ENCODE measurements around the gene AFF3. TPM values are rescaled to one million over a fixed set of nuclear protein-coding genes. Genes with fewer than 3 reads are reported as not detected.

AFF3 gene
- total RNA-seq, 4 donors from 2014 or later, result 5.3 to 216 (median 12.5) TPM

DNA sequence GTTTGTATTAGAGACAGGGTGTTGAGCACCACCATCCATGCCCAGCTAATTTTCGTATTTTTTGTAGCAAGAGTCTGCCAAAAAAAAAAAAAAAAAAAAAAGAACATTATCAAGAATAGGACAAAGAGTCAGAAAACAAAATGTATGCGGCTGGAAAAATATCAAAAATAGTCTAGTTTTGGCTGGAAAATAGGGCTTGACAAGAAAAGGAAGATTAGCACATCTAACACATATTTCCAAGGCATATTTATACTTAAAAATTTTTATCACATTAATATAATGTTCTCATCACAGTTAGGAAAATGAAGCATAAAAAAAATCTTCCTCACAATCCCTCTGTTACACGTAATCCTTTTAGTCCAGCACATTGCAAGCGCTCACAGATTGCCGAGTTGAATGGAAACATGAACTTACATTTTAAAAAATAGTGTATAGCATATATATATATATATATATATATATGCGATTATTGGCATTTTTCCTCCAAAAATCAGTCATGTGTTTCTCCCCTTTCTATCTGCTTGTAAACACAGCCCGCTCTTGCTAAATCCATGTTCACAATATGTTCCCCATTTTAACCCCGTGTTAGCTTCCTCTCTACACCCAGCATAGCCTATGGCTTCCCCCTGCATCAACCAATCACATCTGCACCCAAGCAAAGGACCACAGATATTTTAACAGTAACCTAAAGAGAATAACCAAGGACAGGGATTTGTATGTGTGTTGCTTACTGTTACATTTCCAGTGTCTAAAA lies 183.0 kb downstream of the AFF3 start:
- TF ChIP-seq POLR2A (IDR thresholded peaks at IDR 0.05), result no peak
- TF ChIP-seq, protein P1, sequence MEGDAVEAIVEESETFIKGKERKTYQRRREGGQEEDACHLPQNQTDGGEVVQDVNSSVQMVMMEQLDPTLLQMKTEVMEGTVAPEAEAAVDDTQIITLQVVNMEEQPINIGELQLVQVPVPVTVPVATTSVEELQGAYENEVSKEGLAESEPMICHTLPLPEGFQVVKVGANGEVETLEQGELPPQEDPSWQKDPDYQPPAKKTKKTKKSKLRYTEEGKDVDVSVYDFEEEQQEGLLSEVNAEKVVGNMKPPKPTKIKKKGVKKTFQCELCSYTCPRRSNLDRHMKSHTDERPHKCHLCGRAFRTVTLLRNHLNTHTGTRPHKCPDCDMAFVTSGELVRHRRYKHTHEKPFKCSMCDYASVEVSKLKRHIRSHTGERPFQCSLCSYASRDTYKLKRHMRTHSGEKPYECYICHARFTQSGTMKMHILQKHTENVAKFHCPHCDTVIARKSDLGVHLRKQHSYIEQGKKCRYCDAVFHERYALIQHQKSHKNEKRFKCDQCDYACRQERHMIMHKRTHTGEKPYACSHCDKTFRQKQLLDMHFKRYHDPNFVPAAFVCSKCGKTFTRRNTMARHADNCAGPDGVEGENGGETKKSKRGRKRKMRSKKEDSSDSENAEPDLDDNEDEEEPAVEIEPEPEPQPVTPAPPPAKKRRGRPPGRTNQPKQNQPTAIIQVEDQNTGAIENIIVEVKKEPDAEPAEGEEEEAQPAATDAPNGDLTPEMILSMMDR (IDR thresholded peaks at IDR 0.05), result no peak
- no peaks in the 10 kb centered on the region for H3K9me3 ChIP-seq
- H3K36me3 ChIP-seq, result no peaks in the 10 kb centered on the region
- DNase-seq, result no peak
- H3K4me3 ChIP-seq, result no peak overlapping the region
- no peaks in the 10 kb centered on the region for H3K4me1 ChIP-seq
- no peaks in the 10 kb centered on the region for H3K27me3 ChIP-seq
- H3K27ac ChIP-seq, result no peak overlapping the region

DNA sequence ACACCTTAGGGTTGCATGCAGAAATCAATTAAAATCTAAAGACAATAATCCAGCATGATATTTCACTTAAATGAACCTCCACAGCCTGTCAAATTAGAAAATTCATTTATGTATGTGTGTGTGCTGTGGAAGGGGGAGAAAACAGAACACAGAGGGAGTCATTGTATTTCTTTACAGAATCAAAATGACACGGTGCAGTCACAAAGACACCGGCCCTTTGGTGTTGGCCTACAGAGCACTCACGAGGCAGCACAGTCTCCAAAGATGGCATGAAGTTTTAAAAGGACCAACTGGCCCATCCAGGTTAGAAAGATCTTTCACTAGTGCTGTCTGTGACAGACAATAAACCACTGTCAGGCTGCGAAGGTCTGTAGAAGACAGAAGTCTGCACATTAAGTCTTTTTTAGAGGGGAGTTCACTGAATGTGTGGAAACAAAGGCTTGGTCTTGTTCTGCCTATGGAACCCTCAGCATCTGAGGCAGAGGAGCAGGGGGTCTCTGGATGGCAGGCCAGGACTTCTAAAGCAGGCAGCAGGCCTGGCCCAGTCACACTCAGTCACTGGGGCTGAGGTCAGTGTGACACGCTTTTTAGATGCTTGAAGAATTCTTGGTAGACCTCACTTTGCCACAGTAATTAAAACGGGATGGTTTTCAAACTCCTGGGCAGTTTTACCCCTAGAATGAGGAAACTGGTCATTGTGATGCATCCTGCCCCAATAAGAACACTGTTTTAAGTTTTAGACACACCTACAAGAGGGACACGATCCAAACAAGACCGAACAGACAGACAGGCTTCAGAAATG lies 184.9 kb downstream of the AFF3 start:
- H3K4me1 ChIP-seq, result no peaks in the 10 kb centered on the region
- no peak overlapping the region for H3K4me3 ChIP-seq
- H3K9me3 ChIP-seq, result no peaks in the 10 kb centered on the region
- no peak for DNase-seq
- H3K36me3 ChIP-seq, result no peaks in the 10 kb centered on the region
- TF ChIP-seq, protein P1 (IDR thresholded peaks at IDR 0.05), result no peak
- TF ChIP-seq POLR2A (IDR thresholded peaks at IDR 0.05), result no peak
- no peak overlapping the region for H3K27ac ChIP-seq
- H3K27me3 ChIP-seq, result no peaks in the 10 kb centered on the region

DNA sequence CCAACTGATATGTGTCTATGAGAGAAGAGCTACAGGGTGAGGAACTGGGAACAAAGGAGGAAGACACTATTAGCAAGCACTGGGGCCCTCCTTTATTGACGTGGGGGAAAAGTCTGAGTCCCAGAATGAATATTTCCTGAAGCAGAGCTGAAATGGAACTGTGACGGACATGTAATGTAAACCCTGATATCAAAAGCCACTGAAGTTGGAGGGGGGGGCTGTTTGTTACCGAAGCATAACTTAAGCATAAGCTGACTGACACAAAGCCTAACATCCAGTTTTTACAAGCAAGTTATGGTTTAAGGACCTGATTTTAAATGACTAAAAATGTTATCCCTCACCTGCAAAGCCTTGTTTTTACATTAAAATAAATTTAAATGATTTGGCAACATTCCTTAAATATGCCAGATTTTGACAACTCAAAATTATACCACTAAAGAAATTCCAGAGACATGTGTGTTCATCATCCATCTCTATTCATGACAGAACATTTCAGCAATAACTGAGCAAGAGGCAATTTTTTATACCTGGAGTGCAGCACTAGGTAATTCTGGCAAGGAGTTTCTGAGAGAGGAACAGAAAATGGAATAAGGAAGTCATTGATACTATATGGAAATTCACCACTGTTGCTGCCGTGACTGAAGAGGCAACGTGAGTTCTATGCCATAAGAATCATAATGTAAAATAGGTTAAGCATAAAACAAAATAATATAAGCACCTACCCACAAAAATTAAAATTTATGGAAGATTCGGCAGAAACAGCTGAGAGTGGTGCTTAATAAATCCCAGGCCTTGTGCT lies 186.0 kb downstream of the AFF3 start:
- TF ChIP-seq, protein P1 (IDR thresholded peaks at IDR 0.05), result no peak
- TF ChIP-seq POLR2A (IDR thresholded peaks at IDR 0.05), result no peak
- Histone ChIP-seq H3K27me3 (no peaks in the 10 kb centered on the region), H3K27ac (no peak overlapping the region), H3K4me3 (no peak overlapping the region), H3K4me1 (no peaks in the 10 kb centered on the region), H3K36me3 (no peaks in the 10 kb centered on the region), H3K9me3 (no peaks in the 10 kb centered on the region)
- no peak for DNase-seq

DNA sequence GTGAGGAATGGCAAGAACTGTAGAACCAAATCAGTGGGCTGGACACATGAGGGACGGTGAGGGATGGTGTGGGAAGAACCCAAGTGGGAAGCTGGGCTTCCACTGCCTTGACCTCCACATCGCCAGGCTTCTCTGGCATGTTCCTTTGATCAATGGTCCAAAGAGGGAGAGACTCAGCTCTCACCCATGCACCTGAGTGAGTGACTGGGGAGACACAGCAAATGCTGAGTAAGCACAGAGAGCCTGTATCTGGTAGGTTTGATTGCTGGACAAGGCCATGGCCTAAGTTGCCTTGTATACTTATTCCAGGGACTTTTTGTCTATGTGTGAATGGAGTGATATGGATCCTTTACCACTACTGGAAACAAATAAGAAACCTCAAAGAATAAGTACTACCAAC lies 188.6 kb downstream of the AFF3 start:
- Histone ChIP-seq H3K27me3 (no peaks in the 10 kb centered on the region), H3K36me3 (no peaks in the 10 kb centered on the region), H3K4me1 (no peaks in the 10 kb centered on the region), H3K4me3 (no peak overlapping the region), H3K9me3 (no peaks in the 10 kb centered on the region), H3K27ac (no peak overlapping the region)
- TF ChIP-seq, protein P1 (IDR thresholded peaks at IDR 0.05), result no peak
- TF ChIP-seq POLR2A (IDR thresholded peaks at IDR 0.05), result no peak
- DNase-seq, result no peak

DNA sequence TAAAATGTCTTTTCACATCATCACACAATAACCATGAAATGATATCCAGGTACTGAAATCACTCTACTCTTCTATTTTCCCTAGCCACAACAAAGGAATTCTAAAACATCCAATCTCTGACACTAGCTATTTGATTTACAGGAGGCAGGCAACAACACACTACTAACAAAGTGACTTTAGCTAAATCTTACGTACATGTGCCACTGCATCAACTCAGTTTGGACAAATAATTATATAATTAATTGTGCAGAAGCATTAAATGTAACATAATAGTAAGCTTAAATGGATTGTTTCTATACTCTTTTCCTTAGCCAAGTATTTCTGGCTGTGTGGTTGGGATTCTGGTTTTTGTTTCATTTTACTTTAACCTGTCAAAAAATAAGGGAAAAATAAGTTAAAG lies 192.4 kb downstream of the AFF3 start:
- Histone ChIP-seq H3K4me3 (no peak overlapping the region), H3K27ac (no peak overlapping the region), H3K27me3 (no peaks in the 10 kb centered on the region), H3K36me3 (no peaks in the 10 kb centered on the region), H3K4me1 (no peaks in the 10 kb centered on the region), H3K9me3 (no peaks in the 10 kb centered on the region)
- DNase-seq, result no peak
- TF ChIP-seq, protein P1 (IDR thresholded peaks at IDR 0.05), result no peak
- TF ChIP-seq POLR2A (IDR thresholded peaks at IDR 0.05), result no peak
